Mesothelial cell of epicardium (in vitro differentiated cells): ENCODE data around the gene ACP5. TPM values are rescaled to one million over a fixed set of nuclear protein-coding genes. Genes with fewer than 3 reads are reported as not detected.
A peak's percentile ranks its signal among the peaks of the same experiment; 100 is the strongest.

Experiments used
- DNase-seq, 2 experiments: peaks; one replicate each; pipeline ENCODE4 v3.0.0; 2021; ENCODE audit warnings: low spot score in 2 of 2; ENCODE audit not compliant: unreplicated experiment in 2 of 2
- H3K27ac Mint-ChIP-seq: 2 replicates; pipeline ENCODE4 v1.8.0; 2021; ENCODE audit warnings: mixed read lengths
- H3K27me3 Mint-ChIP-seq: 2 replicates; pipeline ENCODE4 v1.8.0; 2021; ENCODE audit warnings: low read depth, mixed read lengths
- H3K36me3 Mint-ChIP-seq: 2 replicates; pipeline ENCODE4 v1.8.0; 2021; ENCODE audit warnings: mixed read lengths
- H3K4me1 Mint-ChIP-seq: 2 replicates; pipeline ENCODE4 v1.8.0; 2021; ENCODE audit warnings: mixed read lengths
- H3K4me3 Mint-ChIP-seq: 2 replicates; pipeline ENCODE4 v1.8.0; 2021; ENCODE audit warnings: mild to moderate bottlenecking, moderate library complexity, mixed read lengths
- H3K9me3 Mint-ChIP-seq: 2 replicates; pipeline ENCODE4 v1.8.0; 2021; ENCODE audit warnings: mixed read lengths
- CTCF ChIP-seq: fragments of 200-600 bp; sonication (generic); IDR thresholded peaks from one replicate; pipeline ENCODE4 v1.5.0; 2021; ENCODE audit warnings: antibody characterized with exemption; ENCODE audit not compliant: unreplicated experiment
- total RNA-seq: library from RNA; stranded (reverse); gene quantifications from 3 replicates; pipeline ENCODE4 v1.2.1, GENCODE V29; 2021

Gene ACP5
- total RNA-seq, 1 donor from 2014 or later = 3.9 TPM

GRCh38 chr19:11534948-11535347 is 42.5 kb downstream of the ACP5 start:
- Mint-ChIP-seq H3K36me3 (no peaks in the 10 kb centered on the region), H3K4me3 (peak overlapping the region; percentile 67), H3K27ac (peak overlapping the region; percentile 63), H3K27me3 (no peaks in the 10 kb centered on the region), H3K9me3 (no peaks in the 10 kb centered on the region), H3K4me1 (peaks cover 16% of the 10 kb centered on the region)
- no peak for DNase-seq
- TF ChIP-seq CTCF = no peak

GRCh38 chr19:11534538-11534937 is 42.9 kb downstream of the ACP5 start:
- no peak for DNase-seq
- H3K4me3 Mint-ChIP-seq = peak overlapping the region; percentile 2
- H3K9me3 Mint-ChIP-seq = no peaks in the 10 kb centered on the region
- peak overlapping the region; percentile 63 for H3K27ac Mint-ChIP-seq
- no peaks in the 10 kb centered on the region for H3K27me3 Mint-ChIP-seq
- TF ChIP-seq CTCF = no peak
- H3K36me3 Mint-ChIP-seq = no peaks in the 10 kb centered on the region
- H3K4me1 Mint-ChIP-seq = peaks cover 16% of the 10 kb centered on the region

- no peak for DNase-seq
- no peaks in the 10 kb centered on the region for H3K9me3 Mint-ChIP-seq
- H3K36me3 Mint-ChIP-seq = peaks cover 3% of the 10 kb centered on the region
- no peaks in the 10 kb centered on the region for H3K27me3 Mint-ChIP-seq
- no peak overlapping the region for H3K27ac Mint-ChIP-seq
- peaks cover 10% of the 10 kb centered on the region for H3K4me1 Mint-ChIP-seq
- no peak for TF ChIP-seq CTCF
- no peak overlapping the region for H3K4me3 Mint-ChIP-seq
Measured at GRCh38 chr19:11530432-11530831, 47.0 kb downstream of the ACP5 start.

- Mint-ChIP-seq H3K27me3 (no peaks in the 10 kb centered on the region), H3K4me3 (peak within 1 kb of the TSS; percentile 98), H3K27ac (peak within 1 kb of the TSS; percentile 97), H3K36me3 (peaks cover 3% of the 10 kb centered on the region), H3K9me3 (no peaks in the 10 kb centered on the region), H3K4me1 (peaks cover 8% of the 10 kb centered on the region)
- DNase-seq = peak; percentile 78 to 88
- no peak for TF ChIP-seq CTCF
Measured at GRCh38 chr19:11528551-11529341, 48.7 kb downstream of the ACP5 start, which contains the start of gene ECSIT. ECSIT (minus strand) TSS chr19:11529134; CDS start chr19:11519170, 9,964 bp downstream.

Other genes starting within 250 kb of the ACP5 start
- gene RAB3D, start 238.0 kb downstream of the ACP5 start, total RNA-seq = 26.3 to 28.4 TPM (median 27.3 TPM) in 3 replicates
- 56.8 to 61.4 TPM (median 57.2 TPM) in 3 replicates for gene TMEM205, start 231.4 kb downstream of the ACP5 start, total RNA-seq
- 29.6 to 34.9 TPM (median 34.2 TPM) in 3 replicates for gene CCDC159, start 231.1 kb downstream of the ACP5 start, total RNA-seq
- 18.9 to 21.4 TPM (median 20.4 TPM) in 3 replicates for gene PLPPR2, start 222.2 kb downstream of the ACP5 start, total RNA-seq
- 2.7 to 2.9 TPM (median 2.8 TPM) in 3 replicates for gene SWSAP1, start 203.0 kb downstream of the ACP5 start, total RNA-seq
- gene EPOR, start 193.3 kb downstream of the ACP5 start, total RNA-seq = 23.5 to 24.5 TPM (median 24.3 TPM) in 3 replicates
- 80.8 to 84.8 TPM (median 82.6 TPM) in 3 replicates for gene RGL3, start 158.3 kb downstream of the ACP5 start, total RNA-seq
- gene ODAD3, start 142.5 kb downstream of the ACP5 start, total RNA-seq = 0.95 to 1.7 TPM (median 1.4 TPM) in 3 replicates
- 381 to 396 TPM (median 385 TPM) in 3 replicates for gene PRKCSH, start 142.0 kb downstream of the ACP5 start, total RNA-seq
- 0.07 to 0.63 TPM in 2 of 3 replicates, not detected in the other for gene ELAVL3, start 96.6 kb downstream of the ACP5 start, total RNA-seq
- 13.9 to 16.5 TPM (median 15.4 TPM) in 3 replicates for gene ZNF653, start 71.8 kb downstream of the ACP5 start, total RNA-seq
- gene ECSIT, start 48.5 kb downstream of the ACP5 start, total RNA-seq = 32.1 to 34.4 TPM (median 32.2 TPM) in 3 replicates
- 27.7 to 30.1 TPM (median 29.6 TPM) in 3 replicates for gene CNN1, start 38.8 kb downstream of the ACP5 start, total RNA-seq
- 41.3 to 47.1 TPM (median 46.0 TPM) in 3 replicates for gene ELOF1, start 18.4 kb downstream of the ACP5 start, total RNA-seq
- 28.6 to 29.9 TPM (median 29.8 TPM) in 3 replicates for gene ZNF627, start 19.8 kb upstream of the ACP5 start, total RNA-seq
- gene ZNF823, start 161.3 kb upstream of the ACP5 start, total RNA-seq = 8.2 to 9.0 TPM (median 8.9 TPM) in 3 replicates
- gene ZNF441, start 189.4 kb upstream of the ACP5 start, total RNA-seq = 8.0 to 9.6 TPM (median 8.7 TPM) in 3 replicates
- gene ZNF491, start 220.9 kb upstream of the ACP5 start, total RNA-seq = 4.7 to 6.1 TPM (median 5.8 TPM) in 3 replicates
- 20.2 to 21.6 TPM (median 20.7 TPM) in 3 replicates for gene ZNF440, start 236.6 kb upstream of the ACP5 start, total RNA-seq